Measurements from ENCODE around the gene ZNF474. TPM values are rescaled to one million over a fixed set of nuclear protein-coding genes. Genes with fewer than 3 reads are reported as not detected.

The ZNF474 gene
- total and polyA plus RNA-seq, 4 donors = 0.94 to 8.9 (median 5.2) TPM

GRCh38 chr5:122085041-122085440 is 44.3 kb upstream of the ZNF474 start:
- WGBS, 2 donors = 74 to 82% methylated on average over 3 of the region's 3 CpGs
- Histone ChIP-seq H3K9me3 (ENCODE audit: control insufficient read depth in 4 of 4, insufficient read depth in 3 of 4, low read length in 3 of 4) (no peaks in the 10 kb centered on the region), H3K9ac (ENCODE audit: insufficient read depth in 1 of 2, low read length in 2 of 2) (no peak overlapping the region), H3K27me3 (ENCODE audit: control insufficient read depth in 3 of 3, insufficient read depth in 3 of 3, low read length in 2 of 3) (no peaks in the 10 kb centered on the region), H3K4me3 (no peak overlapping the region), H3K27ac (ENCODE audit: low read depth in 1 of 2, low read length in 1 of 2) (no peak overlapping the region), H3K36me3 (ENCODE audit: control insufficient read depth in 4 of 4, insufficient read depth in 4 of 4, low read length in 4 of 4) (no peaks in the 10 kb centered on the region), H3K4me1 (ENCODE audit: control insufficient read depth in 5 of 5, insufficient read depth in 5 of 5, low read length in 5 of 5) (peaks cover 0 to 6% (median 0%) of the 10 kb centered on the region in 5 donors)
- ATAC-seq (ENCODE audit: insufficient read depth, low FRiP score) (no peak), DNase-seq (no peak)
- TF ChIP-seq CTCF (IDR thresholded peaks at IDR 0.05; ENCODE audit: control extremely low read depth, extremely low read depth) = no peak

GRCh38 chr5:122089096-122090013 is 40.0 kb upstream of the ZNF474 start:
- H3K36me3 ChIP-seq (ENCODE audit: control insufficient read depth in 4 of 4, insufficient read depth in 4 of 4, low read length in 4 of 4) = no peaks in the 10 kb centered on the region
- H3K27me3 ChIP-seq (ENCODE audit: control insufficient read depth in 3 of 3, insufficient read depth in 3 of 3, low read length in 2 of 3) = no peaks in the 10 kb centered on the region
- no peak for TF ChIP-seq CTCF (IDR thresholded peaks at IDR 0.05; ENCODE audit: control extremely low read depth, extremely low read depth)
- H3K9ac ChIP-seq (ENCODE audit: insufficient read depth in 1 of 2, low read length in 2 of 2) = no peak overlapping the region
- H3K27ac ChIP-seq (ENCODE audit: low read depth in 1 of 2, low read length in 1 of 2) = peak overlapping the region in 1 of 2 donors; percentile 2
- H3K4me3 ChIP-seq = no peak overlapping the region
- DNase-seq (no peak), ATAC-seq (ENCODE audit: insufficient read depth, low FRiP score) (no peak)
- no peaks in the 10 kb centered on the region for H3K4me1 ChIP-seq (ENCODE audit: control insufficient read depth in 5 of 5, insufficient read depth in 5 of 5, low read length in 5 of 5)
- 40 to 45% methylated on average over 2 of the region's 2 CpGs for WGBS, 2 donors
- no peaks in the 10 kb centered on the region for H3K9me3 ChIP-seq (ENCODE audit: control insufficient read depth in 4 of 4, insufficient read depth in 3 of 4, low read length in 3 of 4)

- H3K9me3 ChIP-seq (ENCODE audit: control insufficient read depth in 4 of 4, insufficient read depth in 3 of 4, low read length in 3 of 4) = no peaks in the 10 kb centered on the region
- no peak overlapping the region for H3K27ac ChIP-seq (ENCODE audit: low read depth in 1 of 2, low read length in 1 of 2)
- peak in 1 of 3 donors; percentile 39 for DNase-seq
- H3K4me3 ChIP-seq = no peak overlapping the region
- H3K9ac ChIP-seq (ENCODE audit: insufficient read depth in 1 of 2, low read length in 2 of 2) = no peak overlapping the region
- ATAC-seq (ENCODE audit: insufficient read depth, low FRiP score) = no peak
- no peaks in the 10 kb centered on the region for H3K36me3 ChIP-seq (ENCODE audit: control insufficient read depth in 4 of 4, insufficient read depth in 4 of 4, low read length in 4 of 4)
- peak; percentile 0 for TF ChIP-seq CTCF (IDR thresholded peaks at IDR 0.05; ENCODE audit: control extremely low read depth, extremely low read depth)
- WGBS, 2 donors = 57 to 63% methylated on average over 9 of the region's 9 CpGs
- H3K27me3 ChIP-seq (ENCODE audit: control insufficient read depth in 3 of 3, insufficient read depth in 3 of 3, low read length in 2 of 3) = no peaks in the 10 kb centered on the region
- no peaks in the 10 kb centered on the region for H3K4me1 ChIP-seq (ENCODE audit: control insufficient read depth in 5 of 5, insufficient read depth in 5 of 5, low read length in 5 of 5)
Observed at GRCh38 chr5:122091936-122092600, 37.3 kb upstream of the ZNF474 start.
